ENCODE measurements around the gene MTOR.
"Not testable (repeated sequence)": the region's sequence is repeated elsewhere in the genome, so short reads cannot be mapped to it uniquely, and the experiment has no call there.

Gene MTOR

DNA sequence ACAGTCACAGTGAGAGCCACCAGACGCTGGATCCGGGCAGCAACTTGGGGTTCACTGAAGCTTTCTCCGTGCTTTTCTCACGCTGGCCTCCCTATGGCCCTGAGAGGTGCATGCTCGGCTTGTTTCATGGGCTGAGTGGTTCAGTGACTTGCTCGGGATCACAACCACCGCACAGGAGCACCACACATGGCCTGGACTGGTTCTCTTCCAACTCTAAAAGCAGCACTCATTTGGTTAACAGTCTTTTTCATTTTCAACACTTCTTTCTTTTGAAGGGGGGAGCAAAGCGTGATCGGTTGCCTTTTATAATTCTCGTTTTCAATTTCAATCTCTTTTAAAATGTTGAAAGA is 36.8 kb upstream of the MTOR start:
- no peak for DNase-seq (ENCODE audit: low read depth)
- H3K4me3 ChIP-seq (ENCODE audit: low read depth, low read length): no peak overlapping the region
- TF ChIP-seq, protein P1, sequence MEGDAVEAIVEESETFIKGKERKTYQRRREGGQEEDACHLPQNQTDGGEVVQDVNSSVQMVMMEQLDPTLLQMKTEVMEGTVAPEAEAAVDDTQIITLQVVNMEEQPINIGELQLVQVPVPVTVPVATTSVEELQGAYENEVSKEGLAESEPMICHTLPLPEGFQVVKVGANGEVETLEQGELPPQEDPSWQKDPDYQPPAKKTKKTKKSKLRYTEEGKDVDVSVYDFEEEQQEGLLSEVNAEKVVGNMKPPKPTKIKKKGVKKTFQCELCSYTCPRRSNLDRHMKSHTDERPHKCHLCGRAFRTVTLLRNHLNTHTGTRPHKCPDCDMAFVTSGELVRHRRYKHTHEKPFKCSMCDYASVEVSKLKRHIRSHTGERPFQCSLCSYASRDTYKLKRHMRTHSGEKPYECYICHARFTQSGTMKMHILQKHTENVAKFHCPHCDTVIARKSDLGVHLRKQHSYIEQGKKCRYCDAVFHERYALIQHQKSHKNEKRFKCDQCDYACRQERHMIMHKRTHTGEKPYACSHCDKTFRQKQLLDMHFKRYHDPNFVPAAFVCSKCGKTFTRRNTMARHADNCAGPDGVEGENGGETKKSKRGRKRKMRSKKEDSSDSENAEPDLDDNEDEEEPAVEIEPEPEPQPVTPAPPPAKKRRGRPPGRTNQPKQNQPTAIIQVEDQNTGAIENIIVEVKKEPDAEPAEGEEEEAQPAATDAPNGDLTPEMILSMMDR (IDR thresholded peaks at IDR 0.05; ENCODE audit: insufficient read depth, low read depth, low read length, missing control alignments): no peak

DNA sequence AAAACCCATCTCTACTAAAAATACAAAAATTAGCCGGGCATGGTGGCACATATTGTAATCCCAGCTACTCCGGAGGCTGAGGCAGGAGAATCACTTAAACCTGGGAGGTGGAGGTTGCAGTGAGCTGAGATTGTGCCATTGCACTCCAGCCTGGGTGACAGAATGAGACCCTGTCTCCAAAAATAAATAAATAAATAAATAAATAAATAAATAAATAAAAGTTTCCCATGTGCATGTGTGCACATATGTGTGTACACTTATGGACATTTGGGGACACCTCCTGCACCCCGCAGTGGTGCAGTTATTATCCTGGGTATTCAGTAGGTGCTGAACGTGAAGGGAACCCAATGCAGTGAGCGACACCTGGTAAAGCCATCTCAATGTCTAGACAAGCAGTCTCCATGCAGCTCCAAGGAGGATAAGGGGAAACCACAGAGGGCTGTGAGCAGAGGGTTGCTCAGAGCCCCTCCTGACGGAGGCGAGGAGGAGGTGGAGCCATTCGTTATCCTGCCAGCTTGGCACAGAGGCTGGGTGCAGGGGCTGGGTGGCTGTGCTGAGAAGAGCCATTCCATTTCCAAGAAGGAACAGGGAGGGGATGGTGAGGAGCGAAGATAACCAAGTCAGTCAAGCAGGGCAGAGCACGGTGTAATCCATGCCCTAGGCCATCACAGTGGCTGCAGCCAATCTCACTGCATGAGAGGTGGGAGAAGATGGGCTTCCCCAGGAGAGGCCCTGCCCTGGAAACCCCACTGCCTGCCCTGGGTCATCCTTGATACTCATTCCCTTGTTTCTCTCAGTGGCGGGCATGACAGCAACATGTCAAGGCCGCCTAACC is 36.3 kb upstream of the MTOR start:
- H3K4me3 ChIP-seq (ENCODE audit: low read depth, low read length): no peak overlapping the region
- DNase-seq (ENCODE audit: low read depth): no peak
- TF ChIP-seq, protein P1 (IDR thresholded peaks at IDR 0.05; ENCODE audit: insufficient read depth, low read depth, low read length, missing control alignments): no peak

DNA sequence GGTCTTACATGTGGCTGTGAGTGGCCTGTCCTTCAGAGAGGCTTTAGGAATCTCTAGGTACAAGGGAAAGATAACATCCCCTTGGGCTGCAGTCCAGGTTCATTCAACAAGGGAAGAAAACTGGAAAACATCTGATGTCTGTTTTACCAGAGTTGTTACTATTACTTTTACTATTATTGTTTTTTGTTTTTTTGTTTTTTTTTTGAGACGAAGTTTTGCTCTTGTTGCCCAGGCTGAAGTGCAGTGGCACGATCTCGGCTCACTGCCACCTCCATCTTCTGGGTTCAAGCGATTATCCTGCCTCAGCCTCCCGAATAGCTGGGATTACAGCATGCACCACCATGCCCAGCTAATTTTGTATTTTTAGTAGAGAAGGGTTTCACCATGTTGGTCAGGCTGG is 35.4 kb upstream of the MTOR start:
- DNase-seq (ENCODE audit: low read depth); H3K4me3 ChIP-seq (ENCODE audit: low read depth, low read length): not testable (repeated sequence)

DNA sequence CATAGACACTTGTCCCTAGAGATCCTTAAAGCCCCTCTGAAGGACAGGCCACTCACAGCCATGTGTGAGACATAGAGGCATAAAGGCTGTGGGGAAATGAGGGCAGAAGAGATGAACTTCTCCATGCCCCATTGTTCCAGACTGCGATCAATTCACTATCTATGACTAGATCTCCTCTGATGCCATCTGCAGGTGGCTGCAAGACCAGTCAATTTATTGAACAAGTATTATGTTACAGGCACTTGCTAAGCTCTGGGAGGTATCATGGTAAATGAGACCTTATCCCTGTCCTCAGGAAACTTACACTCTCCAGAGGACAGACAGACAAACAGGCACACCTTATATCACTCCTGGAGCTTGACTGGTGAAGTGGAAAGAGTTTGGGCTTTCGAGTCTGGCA is 33.6 kb upstream of the MTOR start:
- DNase-seq (ENCODE audit: low read depth): no peak
- TF ChIP-seq, protein P1 (IDR thresholded peaks at IDR 0.05; ENCODE audit: insufficient read depth, low read depth, low read length, missing control alignments): no peak
- no peak overlapping the region for H3K4me3 ChIP-seq (ENCODE audit: low read depth, low read length)

DNA sequence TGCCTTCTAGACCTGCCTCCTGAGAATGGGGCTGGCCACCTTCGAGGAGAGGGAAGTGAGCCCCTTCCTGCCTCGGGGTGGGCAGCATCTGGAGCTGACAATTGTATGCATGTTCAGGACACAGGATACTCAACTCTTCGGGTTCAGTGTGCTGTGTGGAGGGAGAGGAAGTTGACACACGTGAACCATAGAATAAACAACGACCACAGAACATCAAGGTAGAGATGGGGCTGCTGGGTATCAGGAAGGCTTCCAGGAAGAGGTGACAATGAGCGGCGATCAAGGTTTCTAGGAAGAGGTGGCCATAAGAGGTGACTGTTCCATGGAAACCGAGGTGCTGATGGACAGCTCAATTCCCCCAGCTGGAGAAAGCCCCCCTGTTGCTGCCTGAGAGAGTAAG is 32.6 kb upstream of the MTOR start:
- no peak overlapping the region for H3K4me3 ChIP-seq (ENCODE audit: low read depth, low read length)
- DNase-seq (ENCODE audit: low read depth): no peak
- TF ChIP-seq, protein P1 (IDR thresholded peaks at IDR 0.05; ENCODE audit: insufficient read depth, low read depth, low read length, missing control alignments): no peak

DNA sequence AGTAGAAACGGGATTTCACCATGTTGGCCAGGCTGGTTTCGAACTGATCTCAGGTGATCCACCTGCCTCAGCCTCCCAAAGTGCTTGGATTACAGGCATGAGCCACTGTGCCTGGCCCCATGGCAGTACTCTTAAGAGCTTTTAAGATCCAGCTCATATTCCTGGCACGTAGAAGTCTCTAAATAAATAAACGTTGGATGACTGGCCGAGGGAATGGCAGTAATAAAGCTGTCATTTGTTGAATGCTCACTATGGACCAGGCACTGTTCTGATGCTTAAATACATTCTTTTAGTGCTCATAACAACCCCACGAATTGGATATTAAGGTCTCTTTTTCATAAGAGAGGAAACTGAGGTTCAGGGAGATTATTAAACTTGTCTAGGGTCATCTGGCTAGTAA is 31.5 kb upstream of the MTOR start:
- H3K4me3 ChIP-seq (ENCODE audit: low read depth, low read length): no peak overlapping the region
- no peak for DNase-seq (ENCODE audit: low read depth)
- TF ChIP-seq, protein P1 (IDR thresholded peaks at IDR 0.05; ENCODE audit: insufficient read depth, low read depth, low read length, missing control alignments): no peak

DNA sequence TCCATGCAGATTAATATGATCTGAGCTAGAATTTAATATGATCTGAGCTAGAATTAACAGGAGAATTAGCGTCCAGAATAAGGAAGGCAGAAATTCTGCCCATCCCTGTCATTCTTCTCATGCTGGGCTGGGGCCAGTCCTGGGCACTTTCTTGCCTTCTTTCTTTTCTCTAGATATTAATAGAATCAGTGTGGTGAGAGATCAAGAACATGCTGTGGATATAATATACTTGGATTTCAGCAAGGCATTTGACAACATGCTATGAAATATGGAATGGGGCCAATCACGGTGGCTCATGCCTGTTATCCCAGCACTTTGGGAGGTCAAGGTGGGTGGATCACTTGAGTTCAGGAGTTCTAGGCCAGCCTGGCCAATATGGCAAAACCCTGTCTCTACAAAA is 28.7 kb upstream of the MTOR start:
- no peak overlapping the region for H3K4me3 ChIP-seq (ENCODE audit: low read depth, low read length)
- DNase-seq (ENCODE audit: low read depth): no peak
- TF ChIP-seq, protein P1 (IDR thresholded peaks at IDR 0.05; ENCODE audit: insufficient read depth, low read depth, low read length, missing control alignments): no peak
